ENCODE measurements around the gene ADGRD1.

The ADGRD1 gene

DNA sequence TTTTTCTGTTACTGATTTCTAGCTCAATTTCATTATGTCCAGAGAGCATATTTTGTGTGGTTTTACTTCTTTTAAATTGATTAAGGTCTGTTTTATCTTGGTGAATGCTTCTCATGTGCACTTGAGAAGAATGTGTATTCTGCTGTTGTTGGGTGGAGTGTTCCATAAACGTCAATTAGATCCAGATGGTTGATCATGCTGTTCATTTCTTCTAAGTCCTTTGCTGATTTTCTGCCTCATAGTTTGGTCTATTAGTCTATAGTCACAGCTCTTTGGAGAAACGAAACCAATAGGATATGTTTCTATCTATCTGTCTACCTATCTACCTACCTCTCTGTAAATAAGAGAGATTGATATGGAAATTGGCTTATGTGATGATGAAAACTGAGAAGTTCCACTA lies 17.1 kb upstream of the ADGRD1 start:
- TF ChIP-seq POLR2AphosphoS5 (IDR thresholded peaks at IDR 0.05; ENCODE audit: low read depth, low read length) (no peak), SIN3A (IDR thresholded peaks at IDR 0.05; ENCODE audit: borderline replicate concordance, insufficient read depth, low read length) (no peak), TAF1 (IDR thresholded peaks at IDR 0.05; ENCODE audit: borderline replicate concordance, insufficient read depth, low read length) (no peak)
- TF ChIP-seq, protein P1, sequence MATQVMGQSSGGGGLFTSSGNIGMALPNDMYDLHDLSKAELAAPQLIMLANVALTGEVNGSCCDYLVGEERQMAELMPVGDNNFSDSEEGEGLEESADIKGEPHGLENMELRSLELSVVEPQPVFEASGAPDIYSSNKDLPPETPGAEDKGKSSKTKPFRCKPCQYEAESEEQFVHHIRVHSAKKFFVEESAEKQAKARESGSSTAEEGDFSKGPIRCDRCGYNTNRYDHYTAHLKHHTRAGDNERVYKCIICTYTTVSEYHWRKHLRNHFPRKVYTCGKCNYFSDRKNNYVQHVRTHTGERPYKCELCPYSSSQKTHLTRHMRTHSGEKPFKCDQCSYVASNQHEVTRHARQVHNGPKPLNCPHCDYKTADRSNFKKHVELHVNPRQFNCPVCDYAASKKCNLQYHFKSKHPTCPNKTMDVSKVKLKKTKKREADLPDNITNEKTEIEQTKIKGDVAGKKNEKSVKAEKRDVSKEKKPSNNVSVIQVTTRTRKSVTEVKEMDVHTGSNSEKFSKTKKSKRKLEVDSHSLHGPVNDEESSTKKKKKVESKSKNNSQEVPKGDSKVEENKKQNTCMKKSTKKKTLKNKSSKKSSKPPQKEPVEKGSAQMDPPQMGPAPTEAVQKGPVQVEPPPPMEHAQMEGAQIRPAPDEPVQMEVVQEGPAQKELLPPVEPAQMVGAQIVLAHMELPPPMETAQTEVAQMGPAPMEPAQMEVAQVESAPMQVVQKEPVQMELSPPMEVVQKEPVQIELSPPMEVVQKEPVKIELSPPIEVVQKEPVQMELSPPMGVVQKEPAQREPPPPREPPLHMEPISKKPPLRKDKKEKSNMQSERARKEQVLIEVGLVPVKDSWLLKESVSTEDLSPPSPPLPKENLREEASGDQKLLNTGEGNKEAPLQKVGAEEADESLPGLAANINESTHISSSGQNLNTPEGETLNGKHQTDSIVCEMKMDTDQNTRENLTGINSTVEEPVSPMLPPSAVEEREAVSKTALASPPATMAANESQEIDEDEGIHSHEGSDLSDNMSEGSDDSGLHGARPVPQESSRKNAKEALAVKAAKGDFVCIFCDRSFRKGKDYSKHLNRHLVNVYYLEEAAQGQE (IDR thresholded peaks at IDR 0.05; ENCODE audit: insufficient read depth in 1 of 2, low read depth in 2 of 2, low read length in 2 of 2), result no peak

- TF ChIP-seq POLR2AphosphoS5 (IDR thresholded peaks at IDR 0.05; ENCODE audit: low read depth, low read length) (no peak), TAF1 (IDR thresholded peaks at IDR 0.05; ENCODE audit: borderline replicate concordance, insufficient read depth, low read length) (no peak), FOXP2 (optimal IDR thresholded peaks at IDR 0.05; ENCODE audit: borderline replicate concordance, extremely low read depth, extremely low read length, insufficient read depth) (no peak), SIN3A (IDR thresholded peaks at IDR 0.05; ENCODE audit: borderline replicate concordance, insufficient read depth, low read length) (no peak)
- TF ChIP-seq, protein P1 (IDR thresholded peaks at IDR 0.05; ENCODE audit: insufficient read depth in 1 of 2, low read depth in 2 of 2, low read length in 2 of 2), result no peak
These were observed 16.6 kb upstream of the ADGRD1 start for GRCh38 chr12:130937063-130937462.

- TF ChIP-seq FOXP2 (optimal IDR thresholded peaks at IDR 0.05; ENCODE audit: borderline replicate concordance, extremely low read depth, extremely low read length, insufficient read depth) (no peak), SIN3A (IDR thresholded peaks at IDR 0.05; ENCODE audit: borderline replicate concordance, insufficient read depth, low read length) (no peak), TAF1 (IDR thresholded peaks at IDR 0.05; ENCODE audit: borderline replicate concordance, insufficient read depth, low read length) (no peak)
These were observed 15.5 kb upstream of the ADGRD1 start for GRCh38 chr12:130938186-130938585.

- TF ChIP-seq, protein P1 (IDR thresholded peaks at IDR 0.05; ENCODE audit: insufficient read depth in 1 of 2, low read depth in 2 of 2, low read length in 2 of 2), result no peak
- TF ChIP-seq POLR2AphosphoS5 (IDR thresholded peaks at IDR 0.05; ENCODE audit: low read depth, low read length), result no peak
- no peak for TF ChIP-seq SIN3A (IDR thresholded peaks at IDR 0.05; ENCODE audit: borderline replicate concordance, insufficient read depth, low read length)
- TF ChIP-seq TAF1 (IDR thresholded peaks at IDR 0.05; ENCODE audit: borderline replicate concordance, insufficient read depth, low read length), result no peak
- TF ChIP-seq FOXP2 (optimal IDR thresholded peaks at IDR 0.05; ENCODE audit: borderline replicate concordance, extremely low read depth, extremely low read length, insufficient read depth), result no peak
These were observed 8.8 kb upstream of the ADGRD1 start for GRCh38 chr12:130944878-130945277.

GRCh38 chr12:130945786-130946492 lies 7.8 kb upstream of the ADGRD1 start:
- no peak for TF ChIP-seq POLR2AphosphoS5 (IDR thresholded peaks at IDR 0.05; ENCODE audit: low read depth, low read length)
- no peak for TF ChIP-seq TAF1 (IDR thresholded peaks at IDR 0.05; ENCODE audit: borderline replicate concordance, insufficient read depth, low read length)
- no peak for TF ChIP-seq SIN3A (IDR thresholded peaks at IDR 0.05; ENCODE audit: borderline replicate concordance, insufficient read depth, low read length)
- TF ChIP-seq FOXP2 (optimal IDR thresholded peaks at IDR 0.05; ENCODE audit: borderline replicate concordance, extremely low read depth, extremely low read length, insufficient read depth), result no peak
- TF ChIP-seq, protein P1 (IDR thresholded peaks at IDR 0.05; ENCODE audit: insufficient read depth in 1 of 2, low read depth in 2 of 2, low read length in 2 of 2), result no peak

Measured in PFSK-1 (cell line).